Smooth muscle cell (in vitro differentiated cells): Measurements from ENCODE around the gene MAP3K13. TPM values are rescaled to one million over a fixed set of nuclear protein-coding genes. Genes with fewer than 3 reads are reported as not detected.
"Not testable (repeated sequence)": the region's sequence is repeated elsewhere in the genome, so short reads cannot be mapped to it uniquely, and the experiment has no call there.

Source experiments
- DNase-seq: peaks from one replicate; lab custom pipeline; 2025; ENCODE audit not compliant: unreplicated experiment; lab: John Stamatoyannopoulos, UW
- H2AFZ ChIP-seq: fragments of 200-600 bp; sonication (generic); 2 replicates; pipeline ENCODE4 v1.6.0; 2016; ENCODE audit warnings: antibody characterized with exemption, low read depth, mild to moderate bottlenecking
- H3F3A ChIP-seq: fragments of 200-600 bp; sonication (generic); 2 replicates; pipeline ENCODE4 v1.6.0; 2017; ENCODE audit warnings: antibody characterized with exemption, low read depth
- H3K27ac ChIP-seq: fragments of 200-600 bp; sonication (generic); 2 replicates; pipeline ENCODE4 v1.5.1; 2016; ENCODE audit warnings: low read depth, mild to moderate bottlenecking
- H3K27me3 ChIP-seq: fragments of 200-600 bp; sonication (generic); 2 replicates; pipeline ENCODE4 v1.6.1; 2016; ENCODE audit warnings: low read depth, mild to moderate bottlenecking
- H3K36me3 ChIP-seq: fragments of 200-600 bp; sonication (generic); 2 replicates; pipeline ENCODE4 v1.5.1; 2016; ENCODE audit warnings: low read depth
- H3K4me1 ChIP-seq: fragments of 200-600 bp; sonication (generic); 2 replicates; pipeline ENCODE4 v1.5.1; 2016; ENCODE audit warnings: low read depth
- H3K4me2 ChIP-seq: fragments of 200-600 bp; sonication (generic); 2 replicates; pipeline ENCODE4 v1.6.0; 2016; ENCODE audit warnings: mild to moderate bottlenecking
- H3K4me3 ChIP-seq: fragments of 200-600 bp; sonication (generic); 2 replicates; pipeline ENCODE4 v1.5.1; 2016; ENCODE audit warnings: mild to moderate bottlenecking
- H3K79me2 ChIP-seq: fragments of 200-600 bp; sonication (generic); 2 replicates; pipeline ENCODE4 v1.6.0; 2016; ENCODE audit warnings: low read depth, mild to moderate bottlenecking
- H3K9ac ChIP-seq: fragments of 200-600 bp; sonication (generic); 2 replicates; pipeline ENCODE4 v1.6.0; 2016; ENCODE audit warnings: low read depth
- H3K9me3 ChIP-seq: fragments of 200-600 bp; sonication (generic); replicated peaks from 2 replicates; pipeline ENCODE4 v1.5.1; 2016; ENCODE audit warnings: low read depth
- H4K20me1 ChIP-seq: fragments of 200-600 bp; sonication (generic); 2 replicates; pipeline ENCODE4 v1.6.0; 2016; ENCODE audit warnings: low read depth
- CTCF ChIP-seq: fragments of 200-600 bp; sonication (generic); IDR thresholded peaks from 2 replicates; pipeline ENCODE4 v1.5.1; 2017; ENCODE audit warnings: borderline replicate concordance, mild to moderate bottlenecking, antibody characterized with exemption; ENCODE audit not compliant: insufficient read depth, poor library complexity, severe bottlenecking
- WGBS: methylation state at CpG from one replicate; pipeline ENCODE4 v1.1.7; 2016; ENCODE audit warnings: low lambda C conversion rate; 5-methylcytosine and 5-hydroxymethylcytosine counted together
- polyA plus RNA-seq: library from polyadenylated mRNA; unstranded; fragments of >200 nt; fragmentation: Nextera tagmentation; extraction: Ambion mirVana; gene quantifications from 2 replicates; pipeline ENCODE4 v1.2.1, GENCODE V29; 2016
- total RNA-seq: library from RNA; depleted of rRNA; stranded (reverse); fragments of >200 nt; gene quantifications from 2 replicates; pipeline ENCODE4 v1.2.3, GENCODE V29; 2014

Gene MAP3K13
- total and polyA plus RNA-seq, 2 experiments from 2014 or later, result 28.5 to 49.9 TPM

GRCh38 chr3:185444329-185444728 lies 81.4 kb downstream of the MAP3K13 start:
- WGBS, result 97% methylated on average over 2 of the region's 2 CpGs
- Histone ChIP-seq H4K20me1 (no peaks in the 10 kb centered on the region), H3K9ac (no peak overlapping the region), H3K9me3 (no peaks in the 10 kb centered on the region), H3K4me3 (no peak overlapping the region), H3K4me2 (no peak overlapping the region), H3K4me1 (no peaks in the 10 kb centered on the region), H3F3A (no peaks in the 10 kb centered on the region), H3K27ac (no peak overlapping the region), H3K27me3 (no peaks in the 10 kb centered on the region), H3K79me2 (no peaks in the 10 kb centered on the region), H3K36me3 (no peaks in the 10 kb centered on the region), H2AFZ (no peak overlapping the region)
- TF ChIP-seq CTCF, result no peak
- no peak for DNase-seq

GRCh38 chr3:185448107-185448506 lies 85.2 kb downstream of the MAP3K13 start:
- no peaks in the 10 kb centered on the region for H3K36me3 ChIP-seq
- no peak for DNase-seq
- no peak overlapping the region for H3K9ac ChIP-seq
- H3K4me2 ChIP-seq, result no peak overlapping the region
- no peak overlapping the region for H3K27ac ChIP-seq
- no peaks in the 10 kb centered on the region for H3K79me2 ChIP-seq
- H4K20me1 ChIP-seq, result no peaks in the 10 kb centered on the region
- no peaks in the 10 kb centered on the region for H3K4me1 ChIP-seq
- no peak overlapping the region for H3K4me3 ChIP-seq
- no peak for TF ChIP-seq CTCF
- no peak overlapping the region for H2AFZ ChIP-seq
- no peaks in the 10 kb centered on the region for H3K27me3 ChIP-seq
- no peaks in the 10 kb centered on the region for H3F3A ChIP-seq
- no peaks in the 10 kb centered on the region for H3K9me3 ChIP-seq

GRCh38 chr3:185451432-185451831 lies 88.5 kb downstream of the MAP3K13 start:
- not testable (repeated sequence) for H3K36me3 ChIP-seq, H3K27ac ChIP-seq, H3K79me2 ChIP-seq, H3K4me2 ChIP-seq, H3K4me1 ChIP-seq, H3K4me3 ChIP-seq, H3K9ac ChIP-seq, H4K20me1 ChIP-seq, H3K27me3 ChIP-seq, DNase-seq, H2AFZ ChIP-seq, H3F3A ChIP-seq, H3K9me3 ChIP-seq
- WGBS, result 98% methylated on average over 8 of the region's 8 CpGs

- H3K4me3 ChIP-seq, result no peak overlapping the region
- no peaks in the 10 kb centered on the region for H3K4me1 ChIP-seq
- TF ChIP-seq CTCF, result no peak
- no peak overlapping the region for H3K27ac ChIP-seq
- no peaks in the 10 kb centered on the region for H3K36me3 ChIP-seq
- H3K79me2 ChIP-seq, result no peaks in the 10 kb centered on the region
- H3K4me2 ChIP-seq, result no peak overlapping the region
- no peaks in the 10 kb centered on the region for H3F3A ChIP-seq
- no peaks in the 10 kb centered on the region for H3K9me3 ChIP-seq
- H2AFZ ChIP-seq, result no peak overlapping the region
- no peak overlapping the region for H3K9ac ChIP-seq
- H3K27me3 ChIP-seq, result no peaks in the 10 kb centered on the region
- WGBS, result 86% methylated on average over 2 of the region's 2 CpGs
- no peaks in the 10 kb centered on the region for H4K20me1 ChIP-seq
- DNase-seq, result no peak
Observed at GRCh38 chr3:185457376-185457775, 94.4 kb downstream of the MAP3K13 start.
